HepG2 (cell line): ENCODE results near the gene STK4. TPM values are rescaled to one million over a fixed set of nuclear protein-coding genes. Genes with fewer than 3 reads are reported as not detected.

Experiments used
- polyA plus RNA-seq, 8 experiments: library from polyadenylated mRNA; depleted of rRNA in 3 of 8; stranded (reverse) in 7 of 8; unstranded in 1 of 8; fragments of >200 nt; fragmentation: Illumina TruSeq in 4 of 8; extraction: Trizol in 4 of 8; gene quantifications; 2 replicates each; pipeline versions ENCODE4 v1.2.1 to v1.2.3, GENCODE V29; 2011 to 2016; ENCODE audit warnings: low read depth in 4 of 8, missing spikeins in 1 of 8, mixed read lengths in 1 of 8; ENCODE audit not compliant: insufficient read depth in 1 of 8
- small RNA-seq, 3 experiments: library from RNA; depleted of rRNA; stranded (forward); fragments of <200 nt; gene quantifications; one replicate each; pipeline ENCODE3, GENCODE V24; 2012; ENCODE audit warnings: low read depth in 2 of 3, low replicate concordance in 1 of 3; ENCODE audit not compliant: insufficient read length in 3 of 3, insufficient read depth in 2 of 3
- total RNA-seq, 5 experiments: library from RNA; depleted of rRNA; stranded (reverse); fragments of >200 nt; fragmentation: Illumina TruSeq; extraction: Trizol; gene quantifications; 2 replicates each; pipeline ENCODE4 v1.2.3, GENCODE V29; 2016; ENCODE audit warnings: low read depth in 1 of 5

The STK4 gene
- total and polyA plus RNA-seq, 2 of the 13 experiments (the other 11 are each of a cell fraction or from before 2014, with no cell fraction given), result 25.6 to 38.3 TPM

Small RNAs within 50 kb of the gene (small RNA-seq; reads per million reads assigned to genes)
- 0 reads per million in 3 experiments for gene RF00019

Other genes with a start within 250 kb of the STK4 start
- gene KCNK15, start 220.6 kb upstream of the STK4 start, total RNA-seq (2016; rRNA removed; fragmentation: Illumina TruSeq; extraction: Trizol), result not detected in 2 replicates
- 0.03 TPM in 1 of 2 replicates, not detected in the other for gene KCNK15, start 220.6 kb upstream of the STK4 start, polyA plus RNA-seq (2011; rRNA removed)
- 0.07 and 0.18 TPM in 2 replicates for gene RIMS4, start 156.0 kb upstream of the STK4 start, total RNA-seq (2016; rRNA removed; fragmentation: Illumina TruSeq; extraction: Trizol)
- 0.01 and 0.09 TPM in 2 replicates for gene RIMS4, start 156.0 kb upstream of the STK4 start, polyA plus RNA-seq (2011; rRNA removed)
- 121 and 184 TPM in 2 replicates for gene YWHAB, start 80.8 kb upstream of the STK4 start, total RNA-seq (2016; rRNA removed; fragmentation: Illumina TruSeq; extraction: Trizol)
- 64.0 and 77.2 TPM in 2 replicates for gene YWHAB, start 80.8 kb upstream of the STK4 start, polyA plus RNA-seq (2011; rRNA removed)
- 6.4 and 30.8 TPM in 2 replicates for gene PABPC1L, start 56.5 kb upstream of the STK4 start, total RNA-seq (2016; rRNA removed; fragmentation: Illumina TruSeq; extraction: Trizol)
- gene PABPC1L, start 56.5 kb upstream of the STK4 start, polyA plus RNA-seq (2011; rRNA removed), result 252 and 283 TPM in 2 replicates
- gene TOMM34, start 6.1 kb upstream of the STK4 start, total RNA-seq (2016; rRNA removed; fragmentation: Illumina TruSeq; extraction: Trizol), result 52.0 and 73.0 TPM in 2 replicates
- gene TOMM34, start 6.1 kb upstream of the STK4 start, polyA plus RNA-seq (2011; rRNA removed), result 36.2 and 38.3 TPM in 2 replicates
- gene KCNS1, start 134.6 kb downstream of the STK4 start, total RNA-seq (2016; rRNA removed; fragmentation: Illumina TruSeq; extraction: Trizol), result not detected in 2 replicates
- 0.03 TPM in 1 of 2 replicates, not detected in the other for gene KCNS1, start 134.6 kb downstream of the STK4 start, polyA plus RNA-seq (2011; rRNA removed)
- not detected in 2 replicates for gene WFDC5, start 148.7 kb downstream of the STK4 start, total RNA-seq (2016; rRNA removed; fragmentation: Illumina TruSeq; extraction: Trizol)
- gene WFDC5, start 148.7 kb downstream of the STK4 start, polyA plus RNA-seq (2011; rRNA removed), result not detected in 2 replicates
- gene WFDC12, start 158.0 kb downstream of the STK4 start, total RNA-seq (2016; rRNA removed; fragmentation: Illumina TruSeq; extraction: Trizol), result not detected in 2 replicates
- gene WFDC12, start 158.0 kb downstream of the STK4 start, polyA plus RNA-seq (2011; rRNA removed), result not detected in 2 replicates
- gene PI3, start 208.4 kb downstream of the STK4 start, total RNA-seq (2016; rRNA removed; fragmentation: Illumina TruSeq; extraction: Trizol), result 0.22 TPM in 1 of 2 replicates, not detected in the other
- not detected in 2 replicates for gene PI3, start 208.4 kb downstream of the STK4 start, polyA plus RNA-seq (2011; rRNA removed)
- not detected in 2 replicates for gene SEMG1, start 240.5 kb downstream of the STK4 start, total RNA-seq (2016; rRNA removed; fragmentation: Illumina TruSeq; extraction: Trizol)
- gene SEMG1, start 240.5 kb downstream of the STK4 start, polyA plus RNA-seq (2011; rRNA removed), result not detected in 2 replicates